T-helper 17 cell (primary cell): ENCODE results near the gene SPHK2. TPM values are rescaled to one million over a fixed set of nuclear protein-coding genes. Genes with fewer than 3 reads are reported as not detected.
"Not testable (repeated sequence)": the region's sequence is repeated elsewhere in the genome, so short reads cannot be mapped to it uniquely, and the experiment has no call there.

Experiments used
- ATAC-seq: fragments of 150-1000 bp; cut with Tn5 transposase; 2 replicates; pipeline ENCODE4 v1.10.0; 2021; ENCODE audit warnings: mild to moderate bottlenecking, moderate library complexity
- DNase-seq, 3 donors: peaks; one replicate each; pipeline versions ENCODE4 v3.0.0 to v3.0.0-alpha.2; 2020 to 2021
- H3K9me3 ChIP-seq: one replicate; pipeline ENCODE4 v1.7.0; 2013; ENCODE audit warnings: low read length, mild to moderate bottlenecking; ENCODE audit not compliant: control insufficient read depth, poor library complexity, severe bottlenecking
- H3K27ac Mint-ChIP-seq: one replicate; pipeline ENCODE4 v1.8.0; 2022; ENCODE audit warnings: mild to moderate bottlenecking, moderate library complexity, mixed read lengths
- H3K27me3 Mint-ChIP-seq: one replicate; pipeline ENCODE4 v1.8.0; 2022; ENCODE audit warnings: mixed read lengths
- H3K36me3 Mint-ChIP-seq: one replicate; pipeline ENCODE4 v1.8.0; 2022; ENCODE audit warnings: low read depth, mixed read lengths
- H3K4me1 Mint-ChIP-seq: one replicate; pipeline ENCODE4 v1.8.0; 2022; ENCODE audit warnings: mild to moderate bottlenecking, mixed read lengths
- H3K4me3 Mint-ChIP-seq: one replicate; pipeline ENCODE4 v1.8.0; 2022; ENCODE audit warnings: mild to moderate bottlenecking, moderate library complexity, mixed read lengths
- total RNA-seq, 4 donors: library from RNA in 2 of 4; stranded (reverse) in 2 of 4; gene quantifications; one replicate each; pipeline ENCODE4 v1.2.3 and lab custom pipeline; 2022 to 2026

Gene SPHK2
- total RNA-seq, 2 donors from 2014 or later, result 11.9 to 12.6 TPM

- ATAC-seq (no peak), DNase-seq (no peak)
- Mint-ChIP-seq H3K27me3 (no peaks in the 10 kb centered on the region), H3K36me3 (no peaks in the 10 kb centered on the region), H3K4me3 (no peak overlapping the region), H3K27ac (no peak overlapping the region), H3K4me1 (peaks cover 17% of the 10 kb centered on the region)
- no peaks in the 10 kb centered on the region for H3K9me3 ChIP-seq
Observed at GRCh38 chr19:48656840-48657474, 37.7 kb downstream of the SPHK2 start.

GRCh38 chr19:48657828-48658227 lies 38.5 kb downstream of the SPHK2 start:
- DNase-seq, H3K9me3 ChIP-seq, H3K27ac Mint-ChIP-seq, H3K27me3 Mint-ChIP-seq, ATAC-seq, H3K36me3 Mint-ChIP-seq, H3K4me3 Mint-ChIP-seq: not testable (repeated sequence)
- peaks cover 16% of the 10 kb centered on the region for H3K4me1 Mint-ChIP-seq

- Mint-ChIP-seq H3K4me3 (no peak overlapping the region), H3K4me1 (peaks cover 16% of the 10 kb centered on the region), H3K27ac (no peak overlapping the region), H3K27me3 (no peaks in the 10 kb centered on the region), H3K36me3 (no peaks in the 10 kb centered on the region)
- ATAC-seq (no peak), DNase-seq (no peak)
- no peaks in the 10 kb centered on the region for H3K9me3 ChIP-seq
Observed at GRCh38 chr19:48658483-48658882, 39.2 kb downstream of the SPHK2 start.

GRCh38 chr19:48659768-48660167 lies 40.5 kb downstream of the SPHK2 start:
- Mint-ChIP-seq H3K36me3 (no peaks in the 10 kb centered on the region), H3K27me3 (no peaks in the 10 kb centered on the region), H3K27ac (peak overlapping the region; percentile 43), H3K4me1 (peaks cover 13% of the 10 kb centered on the region), H3K4me3 (no peak overlapping the region)
- DNase-seq, result no peak
- no peak for ATAC-seq
- H3K9me3 ChIP-seq, result no peaks in the 10 kb centered on the region

- Mint-ChIP-seq H3K4me3 (peak overlapping the region; percentile 80), H3K27me3 (no peaks in the 10 kb centered on the region), H3K27ac (peak overlapping the region; percentile 92), H3K4me1 (peaks cover 13% of the 10 kb centered on the region), H3K36me3 (no peaks in the 10 kb centered on the region)
- no peaks in the 10 kb centered on the region for H3K9me3 ChIP-seq
- DNase-seq, result peak; percentile 50 to 60 (median 57)
- ATAC-seq, result peak; percentile 93
Observed at GRCh38 chr19:48660852-48661710, 41.8 kb downstream of the SPHK2 start.

- Mint-ChIP-seq H3K27ac (no peak overlapping the region), H3K36me3 (no peaks in the 10 kb centered on the region), H3K27me3 (no peaks in the 10 kb centered on the region), H3K4me1 (peaks cover 13% of the 10 kb centered on the region), H3K4me3 (no peak overlapping the region)
- DNase-seq (no peak), ATAC-seq (no peak)
- H3K9me3 ChIP-seq, result no peaks in the 10 kb centered on the region
Observed at GRCh38 chr19:48661711-48662090, 42.4 kb downstream of the SPHK2 start.

- Mint-ChIP-seq H3K27ac (no peak overlapping the region), H3K36me3 (no peaks in the 10 kb centered on the region), H3K4me3 (no peak overlapping the region), H3K27me3 (no peaks in the 10 kb centered on the region), H3K4me1 (peaks cover 11% of the 10 kb centered on the region)
- ATAC-seq (no peak), DNase-seq (no peak)
- no peaks in the 10 kb centered on the region for H3K9me3 ChIP-seq
Observed at GRCh38 chr19:48663667-48664066, 44.4 kb downstream of the SPHK2 start.

- Mint-ChIP-seq H3K4me1 (peaks cover 8% of the 10 kb centered on the region), H3K36me3 (no peaks in the 10 kb centered on the region), H3K27ac (no peak overlapping the region), H3K4me3 (no peak overlapping the region), H3K27me3 (no peaks in the 10 kb centered on the region)
- DNase-seq (no peak), ATAC-seq (no peak)
- H3K9me3 ChIP-seq, result no peaks in the 10 kb centered on the region
Observed at GRCh38 chr19:48664476-48664875, 45.2 kb downstream of the SPHK2 start.

- no peaks in the 10 kb centered on the region for H3K9me3 ChIP-seq
- ATAC-seq (no peak), DNase-seq (no peak)
- no peaks in the 10 kb centered on the region for H3K36me3 Mint-ChIP-seq
- no peaks in the 10 kb centered on the region for H3K27me3 Mint-ChIP-seq
- no peak overlapping the region for H3K4me3 Mint-ChIP-seq
- H3K27ac Mint-ChIP-seq, result no peak overlapping the region
- peaks cover 6% of the 10 kb centered on the region for H3K4me1 Mint-ChIP-seq
Observed at GRCh38 chr19:48665786-48666185, 46.5 kb downstream of the SPHK2 start.

- no peak for ATAC-seq
- H3K27ac Mint-ChIP-seq, result no peak overlapping the region
- H3K27me3 Mint-ChIP-seq, result no peaks in the 10 kb centered on the region
- H3K9me3 ChIP-seq, result no peaks in the 10 kb centered on the region
- H3K4me3 Mint-ChIP-seq, result no peak overlapping the region
- no peaks in the 10 kb centered on the region for H3K36me3 Mint-ChIP-seq
- H3K4me1 Mint-ChIP-seq, result no peaks in the 10 kb centered on the region
- DNase-seq, result no peak
Observed at GRCh38 chr19:48668332-48668731, 49.0 kb downstream of the SPHK2 start.

GRCh38 chr19:48668761-48669160 lies 49.5 kb downstream of the SPHK2 start:
- Mint-ChIP-seq H3K4me1 (no peaks in the 10 kb centered on the region), H3K36me3 (no peaks in the 10 kb centered on the region), H3K27ac (no peak overlapping the region), H3K27me3 (no peaks in the 10 kb centered on the region), H3K4me3 (no peak overlapping the region)
- ATAC-seq, result no peak
- H3K9me3 ChIP-seq, result no peaks in the 10 kb centered on the region
- DNase-seq, result no peak

- H3K4me1 Mint-ChIP-seq, result peaks cover 1% of the 10 kb centered on the region
- DNase-seq (no peak), ATAC-seq (no peak)
- H3K36me3 Mint-ChIP-seq, result no peaks in the 10 kb centered on the region
- H3K9me3 ChIP-seq, result no peaks in the 10 kb centered on the region
- no peaks in the 10 kb centered on the region for H3K27me3 Mint-ChIP-seq
- no peak overlapping the region for H3K4me3 Mint-ChIP-seq
- H3K27ac Mint-ChIP-seq, result no peak overlapping the region
Observed at GRCh38 chr19:48669903-48670668, 50.8 kb downstream of the SPHK2 start.

- H3K36me3 Mint-ChIP-seq, result no peaks in the 10 kb centered on the region
- H3K27ac Mint-ChIP-seq, result no peak overlapping the region
- no peak overlapping the region for H3K4me3 Mint-ChIP-seq
- DNase-seq (no peak), ATAC-seq (no peak)
- no peaks in the 10 kb centered on the region for H3K27me3 Mint-ChIP-seq
- peaks cover 6% of the 10 kb centered on the region for H3K4me1 Mint-ChIP-seq
- no peaks in the 10 kb centered on the region for H3K9me3 ChIP-seq
Observed at GRCh38 chr19:48670699-48671445, 51.6 kb downstream of the SPHK2 start.
